Measurements from ENCODE around the gene NFE2L3. TPM values are rescaled to one million over a fixed set of nuclear protein-coding genes. Genes with fewer than 3 reads are reported as not detected.

The NFE2L3 gene
- total and polyA plus RNA-seq, 9 of the 15 experiments (the other 6 are each of a cell fraction or from before 2014, with no cell fraction given), result 2.9 to 16.9 (median 12.4) TPM

DNA sequence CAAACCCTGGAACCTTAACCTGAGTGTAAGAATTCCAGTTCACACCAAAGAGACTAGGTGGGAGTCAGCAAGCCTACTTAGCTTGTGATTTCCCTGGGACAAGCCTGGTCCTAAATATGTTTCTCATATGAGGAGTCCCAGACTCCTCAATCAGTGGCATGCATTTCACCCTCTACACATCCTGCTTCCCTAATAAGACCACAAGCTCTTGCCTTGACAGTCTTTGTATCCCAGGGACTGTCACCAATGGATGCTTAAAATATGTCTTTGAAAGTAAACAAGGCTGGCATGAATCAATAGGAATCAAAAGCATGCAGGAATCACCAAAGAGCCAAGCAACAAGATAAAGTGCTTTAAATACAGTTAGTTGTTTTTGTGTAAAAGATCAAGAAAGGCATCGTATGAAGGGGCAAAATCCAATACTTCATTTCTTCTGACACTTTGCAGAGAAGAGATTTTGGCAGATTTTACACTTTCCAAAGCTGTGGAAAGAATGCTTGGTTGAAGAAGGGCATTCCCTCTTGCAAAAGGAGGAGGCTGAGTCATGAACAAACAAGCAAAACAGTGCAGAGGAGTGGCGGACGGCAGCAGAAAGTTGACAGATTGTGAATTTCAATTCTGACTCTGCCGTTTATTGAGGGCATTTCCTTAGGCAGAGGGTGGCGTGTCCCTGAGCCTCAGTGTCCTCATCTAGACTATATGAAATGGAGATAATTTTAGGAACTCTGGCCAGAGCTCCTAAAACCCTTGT, 8.5 kb upstream of the NFE2L3 start:
- 4% methylated on average over 5 of the region's 5 CpGs for WGBS (ENCODE audit: insufficient coverage, low coverage, missing lambda C conversion rate)
- FAIRE-seq (no peak), ATAC-seq (no peak), DNase-seq (ENCODE audit: extremely low read depth in 1 of 4, low spot score in 3 of 4) (no peak)
- no peaks in the 10 kb centered on the region for H4K20me1 ChIP-seq (replicated peaks; ENCODE audit: control insufficient read depth, insufficient read depth, low read length)
- H3K79me2 ChIP-seq (ENCODE audit: control insufficient read depth, insufficient read depth, low read length), result no peaks in the 10 kb centered on the region
- H3K9me3 ChIP-seq (replicated peaks; ENCODE audit: control insufficient read depth, insufficient read depth, low read depth, low read length), result no peaks in the 10 kb centered on the region
- no peak overlapping the region for H2AFZ ChIP-seq (ENCODE audit: low read depth, low read length)
- H3K27ac ChIP-seq (ENCODE audit: extremely low read depth, low read depth, low read length), result no peak overlapping the region
- no TSS peak for BruUV-seq (replicated peaks)
- intact Hi-C loops (cut with micrococcal nuclease), result no loop called here
- in situ Hi-C loops (cut with MboI), result no loop called here
- TF ChIP-seq CBX2 (IDR thresholded peaks at IDR 0.05; ENCODE audit: insufficient read depth, low read length, poor library complexity, severe bottlenecking), result no peak
- no peak for TF ChIP-seq HNRNPK (IDR thresholded peaks at IDR 0.05; ENCODE audit: low read depth, low read length, poor library complexity, severe bottlenecking)
- TF ChIP-seq HNRNPUL1 (IDR thresholded peaks at IDR 0.05; ENCODE audit: low read length), result no peak
- no peak for TF ChIP-seq ZNF12 (CRISPR knock-in tag; IDR thresholded peaks at IDR 0.05)
- TF ChIP-seq TEAD2 (tag; IDR thresholded peaks at IDR 0.05), result no peak
- TF ChIP-seq RNF2 (IDR thresholded peaks at IDR 0.05), result no peak
- TF ChIP-seq JUND (IDR thresholded peaks at IDR 0.05; ENCODE audit: borderline replicate concordance, low read depth, low read length), result 0 out of 2 replicates have a peak, but pooled peaks have one; percentile 6
- TF ChIP-seq JUND (tag; IDR thresholded peaks at IDR 0.05; ENCODE audit: borderline replicate concordance, low read depth, low read length), result 0 out of 3 replicates have a peak, but pooled peaks have one; percentile 15
- no peak overlapping the region for H3K4me3 ChIP-seq
- no peak overlapping the region for H3K9ac ChIP-seq (ENCODE audit: insufficient read depth in 1 of 2, low read depth in 2 of 2, low read length in 2 of 2)
- CTCF ChIA-PET (ENCODE audit: low intra/inter-chr PET ratio), result no interaction called here
- peaks cover 0 to 6% of the 10 kb centered on the region in 2 experiments; a peak in 2 of 5 replicates for H3K27me3 ChIP-seq (ENCODE audit: control insufficient read depth in 2 of 2, insufficient read depth in 2 of 2, low read length in 2 of 2)
- no peak overlapping the region for H3K4me2 ChIP-seq (ENCODE audit: insufficient read depth, low read length)
- no peaks in the 10 kb centered on the region for H3K9me1 ChIP-seq (ENCODE audit: control insufficient read depth, insufficient read depth, low read length)
- POLR2A ChIA-PET, result interaction anchor here (1.0 to 1.3 kb wide), 3 partner anchors 8 to 45 kb away, joined by 3 to 4 read pairs (median 3); no protein-coding TSS in a partner anchor
- H3K4me1 ChIP-seq (replicated peaks in 1 of 2; ENCODE audit: control insufficient read depth in 2 of 2, insufficient read depth in 2 of 2, low read length in 2 of 2), result peaks cover 0 to 3% of the 10 kb centered on the region in 2 experiments; a peak in 1 of 5 replicates
- no peaks in the 10 kb centered on the region for H3K36me3 ChIP-seq (ENCODE audit: control insufficient read depth, insufficient read depth, low read length)
